Amniotic stem cell (primary cell): ENCODE measurements around the gene MRPL11.

Source experiments
- DNase-seq: peaks from one replicate; lab custom pipeline; 2025; lab: John Stamatoyannopoulos, UW

The MRPL11 gene

GRCh38 chr11:66388780-66389386 lies 49.8 kb downstream of the MRPL11 start:
- DNase-seq: no peak

GRCh38 chr11:66386171-66387069 lies 52.2 kb downstream of the MRPL11 start:
- peak; percentile 54 for DNase-seq
